Smooth muscle cell (in vitro differentiated cells): Measurements from ENCODE around the gene UBE2E2. TPM values are rescaled to one million over a fixed set of nuclear protein-coding genes. Genes with fewer than 3 reads are reported as not detected.

Experiments
- DNase-seq: peaks from one replicate; lab custom pipeline; 2025; ENCODE audit not compliant: unreplicated experiment; lab: John Stamatoyannopoulos, UW
- H2AFZ ChIP-seq: fragments of 200-600 bp; sonication (generic); 2 replicates; pipeline ENCODE4 v1.6.0; 2016; ENCODE audit warnings: antibody characterized with exemption, low read depth, mild to moderate bottlenecking
- H3F3A ChIP-seq: fragments of 200-600 bp; sonication (generic); 2 replicates; pipeline ENCODE4 v1.6.0; 2017; ENCODE audit warnings: antibody characterized with exemption, low read depth
- H3K27ac ChIP-seq: fragments of 200-600 bp; sonication (generic); 2 replicates; pipeline ENCODE4 v1.5.1; 2016; ENCODE audit warnings: low read depth, mild to moderate bottlenecking
- H3K27me3 ChIP-seq: fragments of 200-600 bp; sonication (generic); 2 replicates; pipeline ENCODE4 v1.6.1; 2016; ENCODE audit warnings: low read depth, mild to moderate bottlenecking
- H3K36me3 ChIP-seq: fragments of 200-600 bp; sonication (generic); 2 replicates; pipeline ENCODE4 v1.5.1; 2016; ENCODE audit warnings: low read depth
- H3K4me1 ChIP-seq: fragments of 200-600 bp; sonication (generic); 2 replicates; pipeline ENCODE4 v1.5.1; 2016; ENCODE audit warnings: low read depth
- H3K4me2 ChIP-seq: fragments of 200-600 bp; sonication (generic); 2 replicates; pipeline ENCODE4 v1.6.0; 2016; ENCODE audit warnings: mild to moderate bottlenecking
- H3K4me3 ChIP-seq: fragments of 200-600 bp; sonication (generic); 2 replicates; pipeline ENCODE4 v1.5.1; 2016; ENCODE audit warnings: mild to moderate bottlenecking
- H3K79me2 ChIP-seq: fragments of 200-600 bp; sonication (generic); 2 replicates; pipeline ENCODE4 v1.6.0; 2016; ENCODE audit warnings: low read depth, mild to moderate bottlenecking
- H3K9ac ChIP-seq: fragments of 200-600 bp; sonication (generic); 2 replicates; pipeline ENCODE4 v1.6.0; 2016; ENCODE audit warnings: low read depth
- H3K9me3 ChIP-seq: fragments of 200-600 bp; sonication (generic); replicated peaks from 2 replicates; pipeline ENCODE4 v1.5.1; 2016; ENCODE audit warnings: low read depth
- H4K20me1 ChIP-seq: fragments of 200-600 bp; sonication (generic); 2 replicates; pipeline ENCODE4 v1.6.0; 2016; ENCODE audit warnings: low read depth
- WGBS: methylation state at CpG from one replicate; pipeline ENCODE4 v1.1.7; 2016; ENCODE audit warnings: low lambda C conversion rate; 5-methylcytosine and 5-hydroxymethylcytosine counted together
- polyA plus RNA-seq: library from polyadenylated mRNA; unstranded; fragments of >200 nt; fragmentation: Nextera tagmentation; extraction: Ambion mirVana; gene quantifications from 2 replicates; pipeline ENCODE4 v1.2.1, GENCODE V29; 2016
- total RNA-seq: library from RNA; depleted of rRNA; stranded (reverse); fragments of >200 nt; gene quantifications from 2 replicates; pipeline ENCODE4 v1.2.3, GENCODE V29; 2014
- TF ChIP-seq, protein P1 (sequence below): fragments of 200-600 bp; sonication (generic); IDR thresholded peaks from 2 replicates; pipeline ENCODE4 v1.5.1; 2017; ENCODE audit warnings: borderline replicate concordance, mild to moderate bottlenecking, antibody characterized with exemption; ENCODE audit not compliant: insufficient read depth, poor library complexity, severe bottlenecking

The UBE2E2 gene
- total and polyA plus RNA-seq, 2 experiments from 2014 or later, result 65.9 to 121 TPM

DNA sequence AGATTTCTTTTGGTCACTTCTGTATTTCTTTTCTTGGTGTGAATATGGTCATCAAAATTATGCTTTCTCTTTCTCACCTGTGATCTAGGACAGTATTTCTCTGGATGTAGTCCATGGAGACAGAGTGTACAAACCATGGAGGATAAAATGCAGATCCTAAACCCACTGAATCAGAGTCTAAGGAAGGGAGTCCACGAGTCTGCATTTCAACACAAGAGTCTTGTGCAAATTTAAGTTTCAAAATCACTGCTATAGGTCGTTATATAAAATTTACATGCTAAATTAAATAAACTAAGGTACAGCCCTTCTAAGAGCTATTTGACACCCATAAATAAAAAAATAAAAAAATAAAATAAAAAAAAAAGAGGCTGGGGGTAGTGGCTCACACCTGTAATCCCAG lies 17.3 kb upstream of the UBE2E2 start:
- H3K27ac ChIP-seq, result no peak overlapping the region
- no peak for DNase-seq
- no peak overlapping the region for H3K9ac ChIP-seq
- 90% methylated on average over 2 of the region's 2 CpGs for WGBS
- H3F3A ChIP-seq, result no peaks in the 10 kb centered on the region
- no peak overlapping the region for H3K4me3 ChIP-seq
- H3K9me3 ChIP-seq, result no peaks in the 10 kb centered on the region
- H4K20me1 ChIP-seq, result no peaks in the 10 kb centered on the region
- no peak overlapping the region for H3K4me2 ChIP-seq
- TF ChIP-seq, protein P1, sequence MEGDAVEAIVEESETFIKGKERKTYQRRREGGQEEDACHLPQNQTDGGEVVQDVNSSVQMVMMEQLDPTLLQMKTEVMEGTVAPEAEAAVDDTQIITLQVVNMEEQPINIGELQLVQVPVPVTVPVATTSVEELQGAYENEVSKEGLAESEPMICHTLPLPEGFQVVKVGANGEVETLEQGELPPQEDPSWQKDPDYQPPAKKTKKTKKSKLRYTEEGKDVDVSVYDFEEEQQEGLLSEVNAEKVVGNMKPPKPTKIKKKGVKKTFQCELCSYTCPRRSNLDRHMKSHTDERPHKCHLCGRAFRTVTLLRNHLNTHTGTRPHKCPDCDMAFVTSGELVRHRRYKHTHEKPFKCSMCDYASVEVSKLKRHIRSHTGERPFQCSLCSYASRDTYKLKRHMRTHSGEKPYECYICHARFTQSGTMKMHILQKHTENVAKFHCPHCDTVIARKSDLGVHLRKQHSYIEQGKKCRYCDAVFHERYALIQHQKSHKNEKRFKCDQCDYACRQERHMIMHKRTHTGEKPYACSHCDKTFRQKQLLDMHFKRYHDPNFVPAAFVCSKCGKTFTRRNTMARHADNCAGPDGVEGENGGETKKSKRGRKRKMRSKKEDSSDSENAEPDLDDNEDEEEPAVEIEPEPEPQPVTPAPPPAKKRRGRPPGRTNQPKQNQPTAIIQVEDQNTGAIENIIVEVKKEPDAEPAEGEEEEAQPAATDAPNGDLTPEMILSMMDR, result no peak
- H3K36me3 ChIP-seq, result no peaks in the 10 kb centered on the region
- H3K79me2 ChIP-seq, result no peaks in the 10 kb centered on the region
- no peaks in the 10 kb centered on the region for H3K4me1 ChIP-seq
- H2AFZ ChIP-seq, result no peak overlapping the region
- H3K27me3 ChIP-seq, result peaks cover 8% of the 10 kb centered on the region

DNA sequence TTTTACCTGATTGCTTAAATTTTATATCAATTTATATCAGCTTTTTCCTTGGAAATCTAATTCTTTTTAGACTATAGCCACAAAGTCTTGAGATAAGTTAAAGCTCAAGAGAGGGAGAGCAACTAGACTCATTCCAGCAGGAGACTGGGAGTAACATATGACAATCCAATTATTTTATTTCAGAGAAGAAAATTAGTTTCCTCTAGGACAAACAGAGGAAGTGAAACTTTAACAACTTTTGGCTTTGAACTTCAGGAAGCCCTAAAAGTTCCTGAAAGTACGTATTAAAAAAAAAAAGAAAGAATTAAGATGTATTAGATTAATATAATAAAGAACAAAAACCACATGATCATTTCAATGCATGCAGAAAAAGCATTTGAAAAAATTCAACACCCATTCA lies 13.9 kb upstream of the UBE2E2 start:
- H4K20me1 ChIP-seq, result no peaks in the 10 kb centered on the region
- no peaks in the 10 kb centered on the region for H3K4me1 ChIP-seq
- no peaks in the 10 kb centered on the region for H3F3A ChIP-seq
- H3K9me3 ChIP-seq, result no peaks in the 10 kb centered on the region
- no peak overlapping the region for H3K4me2 ChIP-seq
- H3K27ac ChIP-seq, result no peak overlapping the region
- no peaks in the 10 kb centered on the region for H3K79me2 ChIP-seq
- TF ChIP-seq, protein P1, result no peak
- no peak overlapping the region for H3K9ac ChIP-seq
- DNase-seq, result no peak
- H3K27me3 ChIP-seq, result peaks cover 18% of the 10 kb centered on the region
- no peak overlapping the region for H3K4me3 ChIP-seq
- 94% methylated on average over 1 of the region's 1 CpG for WGBS
- no peak overlapping the region for H2AFZ ChIP-seq
- no peaks in the 10 kb centered on the region for H3K36me3 ChIP-seq

DNA sequence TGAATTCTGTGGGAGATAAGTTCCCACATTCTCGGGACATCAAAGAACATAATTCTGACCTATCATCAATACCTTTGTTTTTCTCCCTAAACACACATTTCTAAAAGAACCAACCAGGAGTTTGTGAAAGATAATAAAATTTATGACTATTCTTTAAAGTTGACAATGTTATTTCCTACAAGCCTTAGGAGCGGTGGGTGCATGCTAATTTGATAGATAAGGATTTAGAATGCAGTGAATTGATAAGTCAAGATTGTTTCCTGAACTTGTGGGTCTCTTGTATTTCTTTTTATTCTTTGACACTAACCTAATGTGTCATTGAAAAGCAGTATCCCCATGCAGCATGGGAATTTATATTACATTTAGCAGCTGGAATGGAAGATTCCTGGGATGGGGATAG lies 10.3 kb upstream of the UBE2E2 start:
- Histone ChIP-seq H3K36me3 (no peaks in the 10 kb centered on the region), H4K20me1 (no peaks in the 10 kb centered on the region), H3K4me2 (no peak overlapping the region), H3K27ac (no peak overlapping the region), H3K9ac (no peak overlapping the region), H3K79me2 (no peaks in the 10 kb centered on the region), H3K9me3 (no peaks in the 10 kb centered on the region), H3F3A (no peaks in the 10 kb centered on the region), H3K27me3 (peaks cover 27% of the 10 kb centered on the region), H3K4me1 (no peaks in the 10 kb centered on the region), H2AFZ (no peak overlapping the region), H3K4me3 (no peak overlapping the region)
- WGBS, result 86% methylated on average over 2 of the region's 2 CpGs
- DNase-seq, result no peak
- TF ChIP-seq, protein P1, result no peak

DNA sequence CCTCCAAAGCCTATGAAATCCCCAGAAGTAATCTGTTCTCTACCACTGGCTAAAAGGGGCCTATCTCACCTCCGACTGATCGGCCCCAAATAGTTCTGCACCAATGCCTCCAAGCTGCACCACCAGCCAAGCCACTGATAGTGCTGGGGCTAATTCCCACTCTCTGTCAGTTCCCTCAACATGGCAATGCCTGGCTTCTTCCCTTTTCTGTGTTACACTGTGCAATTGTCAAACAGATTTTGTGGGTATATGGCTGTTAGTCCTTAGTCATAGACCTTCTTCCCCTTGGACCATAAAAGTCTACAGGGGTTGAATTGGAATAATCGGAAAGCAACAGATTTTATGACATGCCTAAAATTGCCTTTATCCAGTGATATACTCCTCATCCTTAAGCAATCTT lies 9.3 kb upstream of the UBE2E2 start:
- 92% methylated on average over 3 of the region's 3 CpGs for WGBS
- Histone ChIP-seq H3K4me1 (no peaks in the 10 kb centered on the region), H3K4me3 (no peak overlapping the region), H3K27me3 (peaks cover 27% of the 10 kb centered on the region), H2AFZ (no peak overlapping the region), H3K9ac (no peak overlapping the region), H3K79me2 (no peaks in the 10 kb centered on the region), H3K27ac (no peak overlapping the region), H3F3A (no peaks in the 10 kb centered on the region), H3K4me2 (no peak overlapping the region), H4K20me1 (no peaks in the 10 kb centered on the region), H3K9me3 (no peaks in the 10 kb centered on the region), H3K36me3 (no peaks in the 10 kb centered on the region)
- TF ChIP-seq, protein P1, result no peak
- no peak for DNase-seq
